SU-DHL-6 (cell line): ENCODE results near the gene GYPC.

Experiments used
- H2AFZ ChIP-seq: fragments of 200-600 bp; sonication (generic); 2 replicates; pipeline ENCODE4 v1.6.1; 2014; ENCODE audit warnings: low read depth, mild to moderate bottlenecking, moderate library complexity, mixed read lengths, antibody characterized with exemption, low read length; ENCODE audit not compliant: severe bottlenecking
- H3F3A ChIP-seq: fragments of 200-600 bp; shearing (Covaris generic); 2 replicates; pipeline ENCODE4 v1.6.0; 2016; ENCODE audit warnings: antibody characterized with exemption, mild to moderate bottlenecking; ENCODE audit not compliant: insufficient read depth
- H3K27ac ChIP-seq: fragments of 200-600 bp; sonication (generic); 2 replicates; pipeline ENCODE4 v1.5.1; 2016; ENCODE audit warnings: low read depth, mild to moderate bottlenecking, low read length, moderate library complexity, mixed read lengths
- H3K27me3 ChIP-seq: fragments of 200-600 bp; sonication (generic), shearing (Covaris generic); 2 replicates; pipeline ENCODE4 v1.6.0; 2014; ENCODE audit warnings: mild to moderate bottlenecking, low read length
- H3K36me3 ChIP-seq: fragments of 200-600 bp; sonication (generic); 2 replicates; pipeline ENCODE4 v1.6.1; 2014; ENCODE audit warnings: mild to moderate bottlenecking, low read length, mixed read lengths
- H3K4me2 ChIP-seq: fragments of 300-600, 200-600 bp; shearing (Covaris generic), sonication (generic); 2 replicates; pipeline ENCODE4 v1.6.0; 2014; ENCODE audit warnings: low read length, low read depth, mild to moderate bottlenecking; ENCODE audit not compliant: poor library complexity, severe bottlenecking
- H3K4me3 ChIP-seq: fragments of 200-600 bp; sonication (generic); 2 replicates; pipeline ENCODE4 v1.5.1; 2014; ENCODE audit warnings: antibody characterized with exemption, low read length, mild to moderate bottlenecking, mixed read lengths; ENCODE audit not compliant: insufficient read depth, poor library complexity, severe bottlenecking
- H3K79me2 ChIP-seq: fragments of 200-600 bp; sonication (generic); 2 replicates; pipeline ENCODE4 v1.6.1; 2014; ENCODE audit warnings: mild to moderate bottlenecking, low read length, moderate library complexity; ENCODE audit not compliant: insufficient read depth
- H3K9ac ChIP-seq: fragments of 200-600 bp; sonication (generic); 2 replicates; pipeline ENCODE4 v1.7.0; 2014; ENCODE audit warnings: mild to moderate bottlenecking, low read length
- H3K9me2 ChIP-seq: fragments of 200-600 bp; sonication (generic); replicated peaks from 2 replicates; pipeline ENCODE4 v1.6.1; 2014; ENCODE audit warnings: low read length; ENCODE audit not compliant: insufficient read depth
- H3K9me3 ChIP-seq: fragments of 200-600 bp; sonication (generic); 2 replicates; pipeline ENCODE4 v1.6.1; 2014; ENCODE audit warnings: low read length, mixed read lengths; ENCODE audit not compliant: insufficient read depth
- H4K20me1 ChIP-seq: fragments of 200-600 bp; sonication (generic); 2 replicates; pipeline ENCODE4 v1.6.1; 2014; ENCODE audit warnings: low read depth, mild to moderate bottlenecking, antibody characterized with exemption, low read length, moderate library complexity, mixed read lengths
- EZH2phosphoT487 ChIP-seq: fragments of 200-600 bp; sonication (generic), shearing (Covaris generic); conservative IDR thresholded peaks from 2 replicates; pipeline ENCODE4 v1.6.1; 2018; ENCODE audit warnings: mild to moderate bottlenecking, antibody characterized with exemption, low read length, moderate library complexity, mixed read lengths
- TF ChIP-seq, protein P1 (sequence below): fragments of 200-600 bp; sonication (generic); IDR thresholded peaks from one replicate; pipeline ENCODE4 v1.5.1; 2017; ENCODE audit warnings: antibody characterized with exemption, mild to moderate bottlenecking, low read length, moderate library complexity; ENCODE audit not compliant: insufficient read depth, poor library complexity, severe bottlenecking

GYPC gene

DNA sequence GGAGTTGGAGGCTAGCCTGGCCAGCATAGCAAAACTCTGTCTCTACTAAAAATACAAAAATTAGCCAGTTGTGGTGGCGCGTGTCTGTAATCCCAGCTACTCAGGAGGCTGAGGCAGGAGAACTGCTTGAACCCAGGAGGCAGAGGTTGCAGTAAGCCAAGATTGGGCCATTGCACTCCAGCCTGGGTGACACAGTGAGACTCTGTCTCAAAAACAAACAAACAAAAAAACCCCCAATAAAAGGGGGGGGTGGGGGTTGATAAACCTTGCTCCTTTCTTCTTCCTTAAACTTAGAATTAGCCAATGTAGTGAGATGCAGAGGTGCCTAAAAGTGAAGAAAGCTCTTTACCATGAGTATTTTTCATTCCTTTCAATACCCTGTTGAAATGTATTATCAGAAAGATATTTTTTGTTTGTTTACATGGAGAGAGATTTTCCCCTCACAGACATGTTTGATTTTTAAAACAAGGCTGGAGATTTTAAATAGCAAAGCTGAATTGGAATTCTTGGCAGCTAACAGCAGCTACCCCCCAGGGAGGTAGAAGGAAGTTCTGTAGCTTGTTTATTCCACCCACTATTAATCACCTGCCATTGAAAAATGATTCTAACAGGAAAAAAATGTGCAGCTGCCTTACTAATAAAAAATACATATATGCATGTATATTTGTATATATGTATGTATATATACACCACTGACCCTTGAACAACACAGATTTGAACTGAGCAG lies 48.6 kb downstream of the GYPC start:
- Histone ChIP-seq H4K20me1 (no peaks in the 10 kb centered on the region), H3K4me2 (no peak overlapping the region), H3F3A (no peaks in the 10 kb centered on the region), H3K27ac (no peak overlapping the region), H2AFZ (no peak overlapping the region), H3K36me3 (no peaks in the 10 kb centered on the region), H3K9ac (no peak overlapping the region), H3K4me3 (no peak overlapping the region), H3K9me3 (no peaks in the 10 kb centered on the region), H3K9me2 (no peaks in the 10 kb centered on the region), H3K27me3 (no peaks in the 10 kb centered on the region), H3K79me2 (no peaks in the 10 kb centered on the region)
- TF ChIP-seq, protein P1, sequence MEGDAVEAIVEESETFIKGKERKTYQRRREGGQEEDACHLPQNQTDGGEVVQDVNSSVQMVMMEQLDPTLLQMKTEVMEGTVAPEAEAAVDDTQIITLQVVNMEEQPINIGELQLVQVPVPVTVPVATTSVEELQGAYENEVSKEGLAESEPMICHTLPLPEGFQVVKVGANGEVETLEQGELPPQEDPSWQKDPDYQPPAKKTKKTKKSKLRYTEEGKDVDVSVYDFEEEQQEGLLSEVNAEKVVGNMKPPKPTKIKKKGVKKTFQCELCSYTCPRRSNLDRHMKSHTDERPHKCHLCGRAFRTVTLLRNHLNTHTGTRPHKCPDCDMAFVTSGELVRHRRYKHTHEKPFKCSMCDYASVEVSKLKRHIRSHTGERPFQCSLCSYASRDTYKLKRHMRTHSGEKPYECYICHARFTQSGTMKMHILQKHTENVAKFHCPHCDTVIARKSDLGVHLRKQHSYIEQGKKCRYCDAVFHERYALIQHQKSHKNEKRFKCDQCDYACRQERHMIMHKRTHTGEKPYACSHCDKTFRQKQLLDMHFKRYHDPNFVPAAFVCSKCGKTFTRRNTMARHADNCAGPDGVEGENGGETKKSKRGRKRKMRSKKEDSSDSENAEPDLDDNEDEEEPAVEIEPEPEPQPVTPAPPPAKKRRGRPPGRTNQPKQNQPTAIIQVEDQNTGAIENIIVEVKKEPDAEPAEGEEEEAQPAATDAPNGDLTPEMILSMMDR, result no peak
- TF ChIP-seq EZH2phosphoT487, result no peak

DNA sequence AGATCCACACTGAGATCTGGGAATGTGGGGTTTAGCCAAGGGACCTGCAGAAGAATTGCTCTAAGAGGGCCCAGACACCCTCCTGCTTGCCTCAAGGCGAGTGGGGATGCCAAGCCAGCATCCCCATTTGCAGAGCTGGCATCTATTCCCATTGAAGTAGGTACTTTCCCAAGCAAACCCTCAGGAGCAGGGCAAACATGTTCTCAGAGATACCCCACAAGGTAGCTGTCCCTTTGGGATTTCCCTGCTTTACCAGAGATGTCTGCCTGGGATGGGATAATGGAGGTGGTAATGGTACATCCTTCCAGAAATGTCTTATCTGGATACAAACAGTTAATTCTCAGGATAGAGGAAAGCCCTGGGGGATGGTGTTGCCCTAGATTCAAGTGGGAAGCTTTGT lies 51.2 kb downstream of the GYPC start:
- Histone ChIP-seq H3K4me2 (no peak overlapping the region), H3K9me3 (no peaks in the 10 kb centered on the region), H3K4me3 (no peak overlapping the region), H3K9ac (no peak overlapping the region), H2AFZ (no peak overlapping the region), H3F3A (no peaks in the 10 kb centered on the region), H4K20me1 (no peaks in the 10 kb centered on the region), H3K9me2 (no peaks in the 10 kb centered on the region), H3K36me3 (no peaks in the 10 kb centered on the region), H3K79me2 (no peaks in the 10 kb centered on the region), H3K27me3 (no peaks in the 10 kb centered on the region), H3K27ac (no peak overlapping the region)
- TF ChIP-seq, protein P1, result no peak
- no peak for TF ChIP-seq EZH2phosphoT487

DNA sequence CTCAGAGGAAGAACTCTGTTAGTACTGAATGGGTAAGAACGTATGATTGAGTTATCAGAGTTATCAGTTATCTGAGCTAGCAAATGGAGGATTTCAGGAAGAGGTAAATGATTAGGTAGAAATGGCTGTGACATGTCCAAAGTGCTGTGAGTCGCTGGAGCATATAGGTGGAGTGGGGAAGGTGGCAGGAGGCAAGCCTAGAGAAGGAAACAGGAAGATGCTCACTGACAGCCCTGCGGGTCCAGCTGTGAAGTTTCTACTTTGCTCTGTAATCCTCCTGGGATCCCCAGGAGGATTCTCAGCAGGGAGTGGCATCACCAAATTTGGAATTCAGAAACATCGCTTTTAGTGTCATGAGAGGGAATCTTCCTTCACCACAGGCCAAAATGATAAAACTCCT lies 52.0 kb downstream of the GYPC start:
- Histone ChIP-seq H3K9ac (no peak overlapping the region), H3K27ac (no peak overlapping the region), H3K9me3 (no peaks in the 10 kb centered on the region), H3K36me3 (no peaks in the 10 kb centered on the region), H4K20me1 (no peaks in the 10 kb centered on the region), H3K27me3 (no peaks in the 10 kb centered on the region), H3K4me2 (no peak overlapping the region), H3K4me3 (no peak overlapping the region), H3K79me2 (no peaks in the 10 kb centered on the region), H3K9me2 (no peaks in the 10 kb centered on the region), H3F3A (no peaks in the 10 kb centered on the region), H2AFZ (no peak overlapping the region)
- TF ChIP-seq EZH2phosphoT487, result no peak
- TF ChIP-seq, protein P1, result no peak
